Myocyte (in vitro differentiated cells): ENCODE measurements around the gene ADRA1B. TPM values are rescaled to one million over a fixed set of nuclear protein-coding genes. Genes with fewer than 3 reads are reported as not detected.

Source experiments
- DNase-seq: peaks from one replicate; pipeline ENCODE4 v3.0.0-alpha.2; 2012; ENCODE audit warnings: low read depth
- total RNA-seq: library from RNA; depleted of rRNA; stranded (reverse); fragments of >200 nt; gene quantifications from 2 replicates; pipeline ENCODE4 v1.2.3, GENCODE V29; 2014

The ADRA1B gene
- total RNA-seq, 1 donor from 2014 or later: 9.0 TPM

DNA sequence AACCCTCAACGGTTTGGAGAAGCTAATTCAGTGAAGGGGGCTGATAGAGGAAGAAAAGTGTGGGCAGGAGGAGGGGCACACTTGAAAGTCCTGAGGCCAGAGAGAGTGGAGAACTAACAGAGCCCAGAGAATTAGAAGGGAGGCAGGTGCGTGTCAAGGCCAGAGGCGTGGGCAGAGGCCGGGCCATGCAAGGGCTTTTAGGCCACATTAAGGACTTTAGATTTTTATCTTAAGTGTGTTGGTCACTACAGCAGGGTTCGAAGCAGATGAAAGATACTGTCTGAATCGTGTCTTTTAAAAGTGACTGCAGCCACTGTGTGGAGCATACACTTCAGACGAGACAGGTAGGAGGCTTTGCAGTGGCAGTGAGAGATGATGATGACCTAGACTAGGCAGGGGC is 6.7 kb downstream of the ADRA1B start:
- no peak for DNase-seq

DNA sequence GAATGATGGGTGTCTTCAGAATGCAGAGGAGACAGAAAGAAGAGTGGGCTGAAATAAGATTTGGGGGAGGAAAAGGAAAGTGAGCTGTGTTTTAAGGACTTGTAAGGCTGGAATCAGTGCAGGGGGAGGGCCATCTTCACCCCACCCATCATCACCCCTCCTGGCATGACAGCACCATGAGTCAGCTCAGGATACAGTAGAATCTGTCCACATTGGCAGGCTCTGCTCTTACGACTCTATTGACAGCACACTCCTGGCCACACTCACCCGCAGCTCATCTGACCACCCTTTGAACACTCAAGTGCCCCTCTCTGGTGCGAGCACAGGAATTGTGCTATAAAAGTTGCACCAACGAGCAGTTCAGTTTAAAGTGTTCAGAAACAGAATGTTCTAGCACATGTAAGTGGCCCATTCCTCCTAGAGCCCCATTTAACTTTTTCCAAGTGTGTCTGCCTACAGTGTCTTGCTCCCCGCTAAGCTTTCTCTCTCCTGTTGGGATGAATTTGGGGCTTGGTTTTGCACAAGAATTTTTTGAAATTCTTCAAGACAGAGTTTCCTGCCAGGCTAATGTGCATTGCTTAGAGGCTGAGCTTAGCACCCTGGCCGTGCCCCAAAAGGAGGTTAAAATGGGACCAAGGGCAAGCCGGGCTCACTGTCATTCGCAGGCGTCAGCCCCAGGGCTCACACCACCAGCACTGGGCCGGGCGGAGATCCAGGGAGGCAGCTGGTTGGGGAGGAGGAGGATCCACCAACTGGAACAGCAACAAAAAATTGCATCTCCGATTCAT is 12.0 kb downstream of the ADRA1B start:
- DNase-seq: peak; percentile 74

DNA sequence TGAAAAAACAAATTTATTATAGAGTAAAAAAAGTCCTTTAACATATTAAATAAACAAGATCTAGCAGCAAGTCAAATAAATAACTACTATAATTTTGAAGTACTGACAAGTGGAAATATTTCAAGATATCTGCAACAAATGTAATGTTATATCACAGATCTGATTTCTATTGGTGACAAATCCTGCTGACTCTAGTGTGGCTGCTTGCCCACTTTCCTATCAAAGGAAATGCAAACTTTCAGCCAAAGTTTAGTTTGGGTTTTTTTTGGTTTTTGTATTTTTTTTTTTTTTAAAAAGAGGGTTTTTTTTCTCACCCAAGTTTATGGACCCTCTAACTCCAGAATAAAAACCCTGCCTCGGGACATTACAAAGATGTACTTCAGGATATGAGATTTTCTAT is 12.9 kb downstream of the ADRA1B start:
- DNase-seq: no peak

DNA sequence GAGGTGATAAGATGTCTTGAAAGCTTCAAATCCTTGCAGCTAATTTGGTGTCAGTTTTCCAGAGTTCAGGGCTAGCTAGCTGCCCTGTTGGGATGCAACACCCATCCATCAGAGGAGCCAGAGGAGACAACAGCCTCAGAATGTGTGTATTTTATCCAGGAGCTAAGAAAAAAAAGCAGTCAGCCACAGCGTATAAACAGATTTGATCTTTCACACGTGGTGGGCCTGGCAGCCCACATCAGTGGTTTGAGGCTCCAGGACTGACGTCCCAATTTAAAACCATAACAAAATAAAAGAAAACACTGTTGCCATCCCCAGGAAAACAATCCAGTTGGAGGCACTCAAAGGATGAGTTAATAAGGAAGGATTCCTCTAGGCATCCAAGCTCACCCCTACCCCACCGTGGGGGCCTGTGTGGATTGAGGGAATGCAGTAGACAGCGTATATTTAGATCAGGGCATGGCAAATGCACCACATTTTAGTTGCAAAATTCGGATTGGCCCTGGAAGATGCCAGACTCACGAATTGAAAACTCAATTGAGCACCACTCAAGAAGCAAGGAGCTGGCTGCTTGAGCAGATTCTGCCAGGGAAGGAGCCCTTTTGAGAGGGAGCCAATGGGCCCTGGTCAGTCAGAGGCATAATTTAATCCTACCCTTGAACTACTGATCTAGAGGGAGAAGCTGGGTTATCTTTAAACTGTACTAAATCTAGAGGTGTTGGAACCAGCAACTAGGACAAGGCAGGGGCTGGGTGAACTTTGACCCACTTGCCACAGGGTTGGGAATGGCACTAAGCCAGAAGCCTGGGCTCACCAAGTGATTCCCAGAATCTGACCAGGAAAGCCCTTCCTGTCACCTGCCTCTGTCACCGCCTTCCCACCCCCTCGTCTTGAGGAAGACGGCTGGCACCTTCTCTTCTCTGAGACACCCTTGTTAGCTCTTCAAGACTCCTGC is 17.5 kb downstream of the ADRA1B start:
- DNase-seq: peak; percentile 26

DNA sequence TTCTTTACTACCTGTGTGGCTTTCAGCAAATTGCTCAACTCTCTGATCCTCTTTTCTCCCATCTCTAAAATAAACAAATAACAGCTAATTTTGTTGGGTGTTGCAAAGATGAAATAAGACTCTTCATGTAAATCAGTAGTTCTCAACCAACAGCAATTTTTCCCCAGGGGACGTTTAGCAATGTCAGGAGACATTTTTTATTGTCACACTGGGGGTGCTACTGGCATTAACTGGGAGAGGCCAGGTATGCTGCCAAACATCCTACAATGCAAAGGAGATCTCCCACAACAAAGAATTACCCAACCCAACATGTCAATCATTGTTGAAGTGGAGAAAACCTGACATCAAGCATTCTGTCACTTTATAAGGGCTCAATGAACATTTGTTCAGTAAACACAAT is 19.7 kb downstream of the ADRA1B start:
- no peak for DNase-seq

DNA sequence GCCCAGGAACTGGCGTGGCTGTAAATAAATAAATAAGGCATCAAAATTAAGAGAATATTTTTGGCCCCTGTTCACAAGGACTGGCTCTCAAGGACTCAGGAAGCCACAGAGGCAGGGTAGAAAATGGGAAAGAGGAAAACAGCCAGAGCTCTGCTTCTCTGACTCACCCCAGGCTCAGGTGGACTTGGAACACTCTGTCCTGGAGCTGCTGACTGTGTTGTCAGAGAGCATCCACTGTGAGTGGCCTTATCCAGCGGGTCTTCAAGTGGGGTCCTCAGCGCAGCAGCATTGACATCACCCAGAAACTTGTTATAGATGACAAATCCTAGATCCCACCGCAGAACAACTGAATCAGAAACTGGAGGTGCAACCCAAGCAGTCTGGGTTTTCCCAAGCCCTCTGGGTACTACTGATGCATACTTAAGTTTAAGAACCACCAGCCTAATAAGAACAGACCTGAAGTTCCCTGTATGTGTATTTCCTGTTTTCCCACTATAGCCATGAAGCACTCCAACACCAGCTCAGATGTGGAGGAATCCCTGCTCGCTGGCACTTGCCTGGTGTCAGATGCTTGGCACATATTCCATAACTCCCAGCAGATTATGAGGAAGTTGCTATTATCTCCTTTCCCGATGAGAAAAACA is 20.5 kb downstream of the ADRA1B start:
- DNase-seq: no peak

DNA sequence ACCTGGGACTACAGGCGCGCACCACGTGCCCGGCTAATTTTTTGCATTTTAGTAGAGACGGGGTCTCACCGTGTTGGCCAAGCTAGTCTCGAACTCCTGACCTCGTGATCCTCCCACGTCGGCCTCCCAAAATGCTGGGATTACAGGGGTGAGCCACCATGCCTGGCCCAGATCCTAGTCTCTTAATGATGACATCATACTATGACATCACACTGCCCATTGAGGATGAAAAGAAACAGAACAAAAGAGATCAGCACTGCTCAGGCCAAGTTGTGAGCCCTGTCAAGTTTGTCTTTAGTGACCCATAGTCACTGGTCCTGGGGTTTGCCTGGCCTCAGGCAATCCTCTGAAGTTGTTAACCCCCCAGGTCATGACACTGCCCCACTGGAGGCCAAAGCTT is 21.3 kb downstream of the ADRA1B start:
- no peak for DNase-seq

DNA sequence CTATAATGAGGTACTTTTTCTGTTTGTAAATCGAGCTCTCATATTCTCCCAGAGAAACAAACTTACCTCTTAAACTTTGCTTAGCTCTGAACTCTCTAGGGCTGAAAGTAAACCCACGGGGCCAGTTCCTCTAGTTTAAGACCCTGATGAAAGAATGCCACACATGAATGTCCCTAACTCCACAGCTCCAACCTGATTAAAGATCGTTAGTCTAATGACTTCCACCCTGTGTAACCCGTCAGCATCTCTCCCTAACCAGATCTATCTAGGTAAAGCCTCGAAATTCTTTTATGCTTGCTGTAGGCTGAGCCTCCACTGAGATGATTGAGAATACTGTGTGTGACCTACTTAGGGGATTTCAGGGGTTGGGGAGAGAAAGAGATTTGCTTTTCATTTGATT is 27.0 kb downstream of the ADRA1B start:
- DNase-seq: no peak

DNA sequence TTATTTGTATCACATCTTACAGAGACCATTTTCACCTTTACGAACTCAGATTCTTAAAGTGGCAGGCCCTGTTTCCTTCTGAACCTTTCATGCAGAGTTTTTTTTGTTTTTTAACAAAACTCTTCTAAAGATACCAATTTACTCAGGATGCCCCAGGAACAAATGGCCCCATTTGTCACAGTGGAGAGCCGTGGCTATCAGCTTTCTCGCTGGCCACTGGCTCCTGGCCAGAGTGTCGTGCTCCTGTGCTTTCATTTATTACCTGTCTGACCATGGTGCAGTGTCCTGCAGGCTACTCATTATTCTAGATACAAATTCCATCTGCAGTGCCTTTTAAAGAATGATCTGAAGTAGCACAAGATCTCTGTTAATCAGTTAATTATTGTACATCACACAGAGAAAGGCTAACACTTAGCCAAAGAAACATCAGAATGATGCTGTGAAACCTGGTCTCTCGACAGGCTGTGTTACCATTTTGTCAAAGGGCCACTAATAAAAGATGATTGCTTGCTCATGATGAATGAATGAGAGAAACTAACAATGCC is 27.8 kb downstream of the ADRA1B start:
- DNase-seq: no peak

DNA sequence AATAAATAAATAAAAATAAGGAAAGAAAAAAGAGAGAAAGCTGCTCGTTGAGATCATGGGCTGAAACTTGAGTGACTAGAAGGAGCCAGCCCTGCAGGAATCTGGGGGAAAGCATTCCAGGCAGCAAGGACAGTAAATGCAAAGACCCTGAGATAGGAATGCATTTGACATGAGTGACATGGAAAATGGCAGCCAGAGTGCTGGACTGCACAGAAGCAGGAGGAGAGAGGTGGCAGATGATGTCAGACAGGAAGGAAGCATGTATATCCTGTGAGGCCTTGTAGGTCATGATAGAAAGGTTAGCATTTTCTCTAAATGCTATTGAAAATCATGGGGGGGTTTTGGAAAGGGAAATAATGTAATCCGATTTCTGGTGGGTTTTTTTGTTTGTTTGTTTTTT is 29.1 kb downstream of the ADRA1B start:
- no peak for DNase-seq

DNA sequence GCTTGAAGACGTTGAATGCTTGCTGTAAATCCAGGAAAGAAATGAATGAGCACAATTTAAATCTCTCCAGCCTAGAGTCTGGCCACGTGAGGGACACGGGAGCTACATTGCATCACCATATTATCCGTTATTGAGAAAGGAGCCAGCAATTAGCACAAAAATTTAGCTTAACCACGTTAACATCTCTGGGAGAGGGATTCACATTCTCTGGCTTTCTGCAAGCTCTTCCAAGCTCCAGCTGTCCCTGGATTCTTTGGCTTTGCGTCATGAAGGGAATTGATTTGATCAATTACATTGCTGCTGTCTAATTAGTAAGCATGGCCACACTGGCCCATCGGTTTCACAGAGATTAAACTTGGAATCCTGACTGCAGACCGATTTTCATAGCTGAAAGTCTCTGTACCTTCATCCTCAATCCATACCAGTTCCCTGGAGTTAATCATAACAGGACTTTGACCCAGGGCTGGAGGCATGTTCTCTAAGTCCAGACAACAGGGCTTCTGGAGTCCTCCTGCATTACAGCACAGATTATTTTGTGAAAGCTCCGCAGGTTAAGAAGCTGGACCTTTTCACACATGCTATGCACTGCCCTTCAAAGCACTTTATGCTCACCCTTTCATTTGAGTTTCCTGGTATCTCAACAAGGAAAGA is 31.6 kb downstream of the ADRA1B start:
- peak; percentile 13 for DNase-seq

DNA sequence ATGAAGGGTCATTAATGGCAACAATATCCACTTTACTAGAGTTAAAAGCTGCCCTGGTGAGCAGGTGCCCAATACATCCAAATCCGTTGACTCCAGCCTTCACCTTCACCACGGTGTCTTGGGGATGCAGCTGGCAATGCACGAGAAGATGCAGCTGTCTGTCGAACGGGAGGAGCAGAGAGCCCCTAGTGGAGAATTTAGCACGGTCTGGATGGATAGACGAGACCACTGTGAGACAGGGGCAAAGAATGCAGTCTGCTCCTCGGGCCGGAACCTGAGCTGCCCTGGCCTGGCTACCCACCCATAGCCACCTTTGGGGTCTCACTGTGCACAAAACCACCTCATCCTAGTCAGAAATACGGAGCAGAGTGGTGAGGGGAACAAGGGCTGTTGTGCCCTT is 35.1 kb downstream of the ADRA1B start:
- peak; percentile 39 for DNase-seq

DNA sequence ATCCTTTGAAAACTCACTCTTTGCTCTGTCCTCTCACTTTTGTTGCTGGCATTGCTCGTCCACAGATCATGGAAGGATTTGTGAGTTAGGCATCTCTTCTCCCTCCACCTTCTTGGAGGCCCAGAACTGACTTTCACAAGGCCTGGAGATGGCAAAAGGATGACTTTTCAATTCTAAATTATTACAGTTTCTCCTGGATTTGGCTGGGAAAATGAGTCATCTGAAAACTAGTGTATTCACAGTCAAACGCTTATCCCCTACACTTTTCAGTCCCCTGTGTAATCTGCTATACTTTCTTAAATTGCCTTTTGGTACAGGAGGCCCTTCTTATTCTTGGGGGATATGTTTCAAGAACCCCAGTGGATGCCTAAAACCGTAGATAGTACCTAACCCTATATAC is 35.6 kb downstream of the ADRA1B start:
- no peak for DNase-seq

DNA sequence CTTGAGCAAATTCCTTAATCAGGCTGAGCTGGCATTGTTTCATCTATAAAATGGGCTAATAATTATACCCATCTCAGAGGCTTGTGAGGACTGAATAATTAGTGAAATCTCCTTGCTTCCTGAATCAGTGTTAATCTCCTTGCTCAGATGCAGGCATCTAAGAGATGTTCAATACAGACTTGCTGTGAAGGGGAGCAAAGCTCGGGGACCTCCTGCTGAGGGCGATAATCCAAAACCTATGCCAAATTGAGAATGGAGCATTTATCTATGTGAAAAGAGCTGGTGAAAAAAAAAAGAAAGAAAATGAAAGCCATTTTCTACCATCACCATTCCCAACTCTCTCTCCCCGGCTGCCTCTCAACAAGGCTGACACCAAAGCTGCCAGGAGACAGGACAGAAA is 37.3 kb downstream of the ADRA1B start:
- DNase-seq: no peak

DNA sequence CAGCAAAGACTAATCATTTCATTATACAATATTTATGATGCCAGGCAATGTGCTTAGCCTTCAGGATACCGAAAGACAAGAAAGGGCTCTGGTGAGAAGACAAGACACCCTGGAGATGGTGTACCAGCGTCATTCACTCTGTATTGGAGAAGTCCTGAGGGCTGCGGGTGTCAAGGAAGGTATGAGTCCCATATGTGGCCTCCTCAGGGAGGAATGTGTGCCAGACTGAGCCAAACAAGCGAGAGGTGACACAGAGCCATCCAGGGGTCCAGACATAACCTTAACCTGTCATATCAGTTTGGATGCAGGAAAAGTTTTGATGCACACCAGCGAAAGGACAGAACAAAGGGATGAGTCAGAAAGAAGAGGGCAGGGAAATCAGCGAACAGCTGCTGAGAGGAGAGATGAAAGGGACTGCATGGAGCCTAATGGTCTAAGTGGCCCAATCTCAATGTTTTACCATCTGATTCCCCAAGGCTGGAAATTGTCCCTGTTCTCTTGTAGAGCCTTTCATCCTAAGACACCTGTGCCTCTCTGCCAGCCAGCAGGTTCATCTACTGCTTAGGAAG is 38.9 kb downstream of the ADRA1B start:
- peak; percentile 54 for DNase-seq

DNA sequence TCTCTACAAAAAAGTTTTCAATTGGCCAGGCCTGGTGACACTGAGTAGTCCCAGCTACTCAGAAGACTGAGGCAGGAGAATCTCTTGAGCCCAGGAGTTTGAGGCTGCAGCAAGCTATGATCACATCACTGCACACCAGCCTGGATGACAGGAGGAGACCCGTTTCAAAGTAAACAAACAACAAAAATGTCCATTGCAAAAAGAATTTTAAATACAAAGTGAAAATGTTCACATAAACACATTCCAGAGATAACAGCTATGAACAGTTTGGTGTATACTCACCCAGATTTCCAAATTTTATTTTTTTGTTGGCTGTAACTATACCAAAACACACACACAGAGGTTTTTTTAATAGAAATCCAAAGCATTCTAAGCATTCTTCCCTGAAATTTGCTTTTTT is 39.8 kb downstream of the ADRA1B start:
- DNase-seq: no peak

DNA sequence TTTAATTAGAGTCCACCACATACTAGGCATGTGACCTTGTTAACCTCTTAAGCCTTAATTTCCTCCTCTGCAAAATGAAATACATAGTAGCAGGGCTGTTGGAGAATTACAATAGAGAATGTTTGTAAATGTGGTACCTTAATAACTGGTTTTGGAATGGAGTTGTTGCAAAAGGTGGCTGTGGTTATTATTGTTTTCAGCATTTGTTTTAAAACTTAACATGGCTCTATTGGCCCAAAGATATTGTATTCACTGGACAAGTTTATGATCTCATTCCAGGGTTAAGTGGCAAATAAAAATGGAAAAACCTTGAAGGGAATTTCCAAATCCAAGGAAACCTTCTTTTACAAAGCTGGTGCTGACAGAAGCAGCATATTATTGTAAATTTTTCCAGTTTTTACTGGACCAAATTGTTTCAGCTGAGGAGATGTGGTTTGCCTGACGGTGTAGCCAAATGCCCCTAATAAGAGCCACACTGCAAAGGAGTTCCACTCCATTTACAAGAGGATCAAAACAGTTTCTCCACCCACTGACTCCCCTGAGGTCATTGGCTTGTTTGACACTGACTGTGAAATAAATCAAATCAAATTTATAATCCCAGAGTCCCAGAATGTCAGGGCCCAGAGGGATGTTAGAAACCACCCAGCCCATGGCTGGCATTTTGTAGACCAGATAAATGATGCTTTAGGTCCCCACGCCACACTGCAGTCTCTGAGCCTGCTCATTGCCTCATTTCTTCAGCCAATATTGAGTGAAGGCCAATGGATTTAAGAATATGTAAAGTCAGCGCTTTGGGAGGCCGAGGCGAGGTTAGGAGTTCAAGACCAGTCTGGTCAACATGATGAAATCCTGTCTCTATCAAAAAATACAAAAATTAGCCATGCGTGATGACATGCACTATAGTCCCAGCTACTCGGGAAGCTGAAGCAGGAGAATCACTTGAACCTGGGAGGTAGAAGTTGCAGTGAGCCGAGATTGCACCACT is 45.2 kb downstream of the ADRA1B start:
- DNase-seq: no peak

DNA sequence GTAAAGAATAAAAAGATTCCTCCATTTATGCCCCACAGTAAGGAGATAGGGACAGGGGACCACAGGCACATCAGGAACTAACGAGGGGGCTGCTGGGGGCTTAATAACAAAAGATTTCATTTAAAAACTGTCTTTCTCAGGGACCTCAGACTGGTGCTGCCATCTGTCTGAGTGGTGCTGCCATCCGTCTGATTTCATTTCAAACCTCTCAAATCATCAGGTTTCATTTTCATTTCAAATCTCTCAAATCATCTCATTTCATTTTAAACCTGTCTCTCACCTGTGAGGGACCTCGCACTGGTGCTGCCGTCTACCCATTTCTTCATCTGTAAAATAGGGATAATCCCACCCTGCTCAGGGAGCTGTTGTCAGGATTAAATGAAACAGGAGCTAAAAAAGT is 45.9 kb downstream of the ADRA1B start:
- no peak for DNase-seq

DNA sequence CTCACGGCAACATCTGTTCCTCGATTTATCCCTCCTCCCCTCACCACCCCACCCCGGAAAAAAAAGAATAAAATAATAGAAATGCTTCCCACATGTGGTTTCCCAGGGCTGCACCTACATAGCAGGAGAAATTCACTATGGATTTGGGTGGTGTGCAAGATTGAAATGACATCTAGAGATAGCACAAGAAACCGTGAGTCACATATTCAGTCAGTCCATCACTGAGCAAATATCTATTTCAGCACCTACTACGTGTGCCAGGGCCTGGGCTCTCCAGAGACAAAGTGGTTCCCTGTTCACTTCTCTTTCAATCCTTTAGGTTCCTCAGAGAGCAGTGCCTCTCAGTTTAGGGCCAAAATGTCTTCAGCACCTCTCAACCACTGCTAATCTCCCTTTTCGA is 47.7 kb downstream of the ADRA1B start:
- DNase-seq: no peak
